ENCODE data around the gene MARCHF2.
"Not testable (repeated sequence)": the region's sequence is repeated elsewhere in the genome, so short reads cannot be mapped to it uniquely, and the experiment has no call there.

Gene MARCHF2

GRCh38 chr19:8412783-8413628 is at the start of gene MARCHF2:
TSS of gene MARCHF2 (plus strand) at chr19:8413305. CDS start at chr19:8421841, 8,536 bp downstream.
- DNase-seq (ENCODE audit: low read depth): peak; percentile 96

GRCh38 chr19:8363803-8364771 is 49.0 kb upstream of the MARCHF2 start, which contains the start of gene ANGPTL4:
TSS of gene ANGPTL4 (plus strand) at chr19:8364155. CDS start at chr19:8364322, 167 bp downstream.
- peak; percentile 47 for DNase-seq (ENCODE audit: low read depth)

- no peak for DNase-seq (ENCODE audit: low read depth)
Measured at GRCh38 chr19:8366121-8366581, 47.0 kb upstream of the MARCHF2 start.

- no peak for DNase-seq (ENCODE audit: low read depth)
Measured at GRCh38 chr19:8366961-8367326, 46.2 kb upstream of the MARCHF2 start.

GRCh38 chr19:8367327-8368001 is 45.6 kb upstream of the MARCHF2 start:
- DNase-seq (ENCODE audit: low read depth): no peak

- no peak for DNase-seq (ENCODE audit: low read depth)
Measured at GRCh38 chr19:8370176-8371010, 42.7 kb upstream of the MARCHF2 start.

- no peak for DNase-seq (ENCODE audit: low read depth)
Measured at GRCh38 chr19:8371011-8371804, 41.9 kb upstream of the MARCHF2 start.

GRCh38 chr19:8373867-8374813 is 39.0 kb upstream of the MARCHF2 start:
- DNase-seq (ENCODE audit: low read depth): no peak

- not testable (repeated sequence) for DNase-seq (ENCODE audit: low read depth)
Measured at GRCh38 chr19:8375766-8376165, 37.3 kb upstream of the MARCHF2 start.

- not testable (repeated sequence) for DNase-seq (ENCODE audit: low read depth)
Measured at GRCh38 chr19:8376373-8376974, 36.6 kb upstream of the MARCHF2 start.

GRCh38 chr19:8377598-8377997 is 35.5 kb upstream of the MARCHF2 start:
- DNase-seq (ENCODE audit: low read depth): no peak

- DNase-seq (ENCODE audit: low read depth): not testable (repeated sequence)
Measured at GRCh38 chr19:8379156-8379891, 33.8 kb upstream of the MARCHF2 start.

- DNase-seq (ENCODE audit: low read depth): not testable (repeated sequence)
Measured at GRCh38 chr19:8384569-8384968, 28.5 kb upstream of the MARCHF2 start.

GRCh38 chr19:8385103-8385502 is 28.0 kb upstream of the MARCHF2 start:
- not testable (repeated sequence) for DNase-seq (ENCODE audit: low read depth)

- DNase-seq (ENCODE audit: low read depth): not testable (repeated sequence)
Measured at GRCh38 chr19:8385566-8385965, 27.5 kb upstream of the MARCHF2 start.

GRCh38 chr19:8386419-8386818 is 26.7 kb upstream of the MARCHF2 start:
- not testable (repeated sequence) for DNase-seq (ENCODE audit: low read depth)

GRCh38 chr19:8386990-8387389 is 26.1 kb upstream of the MARCHF2 start:
- no peak for DNase-seq (ENCODE audit: low read depth)

Data from stimulated activated CD8-positive, alpha-beta memory T cell treated with anti-CD3 and anti-CD28 coated beads, Interleukin-12 subunit alpha, Interleukin-12 subunit beta, amount 100 ng/mL, for 4 hours (primary cell).